ENCODE results near the gene TSHZ2.
"Not testable (repeated sequence)": the region's sequence is repeated elsewhere in the genome, so short reads cannot be mapped to it uniquely, and the experiment has no call there.

Gene TSHZ2

GRCh38 chr20:53438368-53438767 is 466.2 kb downstream of the TSHZ2 start:
- no peak for DNase-seq

- no peak for DNase-seq
These were observed 466.9 kb downstream of the TSHZ2 start for GRCh38 chr20:53439046-53439445.

GRCh38 chr20:53439616-53440015 is 467.5 kb downstream of the TSHZ2 start:
- DNase-seq, result no peak

GRCh38 chr20:53444401-53445149 is 472.4 kb downstream of the TSHZ2 start:
- no peak for DNase-seq

- DNase-seq, result no peak
These were observed 473.2 kb downstream of the TSHZ2 start for GRCh38 chr20:53445321-53445731.

GRCh38 chr20:53445932-53446331 is 473.8 kb downstream of the TSHZ2 start:
- no peak for DNase-seq

GRCh38 chr20:53447316-53447715 is 475.2 kb downstream of the TSHZ2 start:
- DNase-seq, result no peak

GRCh38 chr20:53448426-53448825 is 476.3 kb downstream of the TSHZ2 start:
- no peak for DNase-seq

GRCh38 chr20:53448875-53449274 is 476.7 kb downstream of the TSHZ2 start:
- no peak for DNase-seq

GRCh38 chr20:53453076-53453475 is 480.9 kb downstream of the TSHZ2 start:
- DNase-seq, result no peak

- DNase-seq, result no peak
These were observed 482.6 kb downstream of the TSHZ2 start for GRCh38 chr20:53454675-53455276.

GRCh38 chr20:53463101-53463972 is 491.2 kb downstream of the TSHZ2 start:
- DNase-seq, result no peak

GRCh38 chr20:53466279-53466678 is 494.1 kb downstream of the TSHZ2 start:
- DNase-seq, result no peak

- DNase-seq, result no peak
These were observed 496.4 kb downstream of the TSHZ2 start for GRCh38 chr20:53468587-53468986.

- not testable (repeated sequence) for DNase-seq
These were observed 500.7 kb downstream of the TSHZ2 start for GRCh38 chr20:53472859-53473258.

GRCh38 chr20:53480913-53481312 is 508.8 kb downstream of the TSHZ2 start:
- DNase-seq, result no peak

- no peak for DNase-seq
These were observed 515.5 kb downstream of the TSHZ2 start for GRCh38 chr20:53487461-53488200.

- no peak for DNase-seq
These were observed 516.7 kb downstream of the TSHZ2 start for GRCh38 chr20:53488775-53489272.

- DNase-seq, result no peak
These were observed 517.4 kb downstream of the TSHZ2 start for GRCh38 chr20:53489528-53489927.

GRCh38 chr20:53490620-53491019 is 518.5 kb downstream of the TSHZ2 start:
- no peak for DNase-seq

- DNase-seq, result no peak
These were observed 519.3 kb downstream of the TSHZ2 start for GRCh38 chr20:53491462-53491861.

GRCh38 chr20:53492212-53492611 is 520.1 kb downstream of the TSHZ2 start:
- no peak for DNase-seq

Data from activated effector memory CD4-positive, alpha-beta T cell treated with anti-CD3 and anti-CD28 coated beads, Interleukin-2, amount 50 U/mL, for 16 hours (primary cell).